Medulla oblongata (tissue), 1 donor: ENCODE data around the gene TSPEAR.

ENCODE experiments used
- DNase-seq: peaks from one replicate; pipeline ENCODE4 v3.0.0-alpha.2; 2015; ENCODE audit errors: extremely low spot score

Gene TSPEAR

DNA sequence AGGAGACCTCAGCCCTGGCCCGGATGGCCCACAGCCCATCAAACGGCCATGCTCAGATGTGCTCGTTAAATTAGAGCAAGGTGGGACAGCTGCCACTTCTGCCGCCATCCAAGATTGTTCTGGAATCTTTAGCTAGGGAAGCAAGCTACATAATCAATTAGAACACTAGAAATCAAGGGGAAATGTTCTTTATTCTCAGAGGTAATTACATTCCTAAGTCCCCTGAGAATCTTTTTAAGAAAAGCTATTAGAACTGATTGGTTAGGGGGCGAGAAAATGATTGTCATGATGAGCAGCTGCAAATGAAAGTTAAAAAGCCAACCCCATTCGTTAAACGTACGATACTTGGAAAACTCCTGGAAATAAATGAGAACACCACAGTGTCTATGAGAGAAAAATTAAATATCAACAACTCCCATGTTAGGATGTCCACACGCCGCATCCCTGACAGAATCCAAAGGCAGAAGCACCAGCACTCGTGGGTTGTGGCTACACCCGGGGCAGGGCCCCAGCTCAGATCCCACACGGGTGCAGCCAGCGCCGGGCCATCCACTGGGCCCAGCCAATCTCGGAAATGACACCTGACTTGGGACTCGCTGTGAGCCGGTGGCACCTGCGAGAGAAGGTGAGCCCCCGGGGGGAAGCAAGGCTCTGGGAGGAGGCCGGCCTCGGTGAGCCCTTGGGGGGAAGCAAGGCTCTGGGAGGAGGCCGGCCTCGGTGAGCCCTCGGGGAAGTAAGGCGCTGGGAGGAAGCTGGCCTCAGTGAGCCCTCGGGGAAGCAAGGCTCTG is 209.0 kb downstream of the TSPEAR start:
- DNase-seq = no peak

DNA sequence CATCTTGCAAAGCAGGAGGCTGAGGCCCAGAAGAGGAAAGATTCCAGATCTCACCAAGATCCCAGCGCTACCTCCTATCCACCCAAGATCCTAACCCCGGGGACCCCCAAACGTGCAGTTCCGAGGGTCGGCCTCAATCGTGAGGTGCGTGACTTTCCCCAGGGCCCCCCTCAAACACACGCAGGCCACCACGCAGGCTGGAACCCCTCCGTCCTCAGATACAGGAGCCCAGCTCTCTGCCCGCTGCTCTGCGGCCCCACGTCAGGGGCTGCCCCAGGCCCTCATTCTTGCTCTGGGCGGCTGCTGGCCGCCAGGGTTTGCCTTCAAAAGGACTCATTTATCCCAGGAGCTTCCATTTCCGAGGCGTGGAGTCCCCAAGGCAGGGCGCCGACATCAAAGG is 211.3 kb downstream of the TSPEAR start:
- DNase-seq = no peak

DNA sequence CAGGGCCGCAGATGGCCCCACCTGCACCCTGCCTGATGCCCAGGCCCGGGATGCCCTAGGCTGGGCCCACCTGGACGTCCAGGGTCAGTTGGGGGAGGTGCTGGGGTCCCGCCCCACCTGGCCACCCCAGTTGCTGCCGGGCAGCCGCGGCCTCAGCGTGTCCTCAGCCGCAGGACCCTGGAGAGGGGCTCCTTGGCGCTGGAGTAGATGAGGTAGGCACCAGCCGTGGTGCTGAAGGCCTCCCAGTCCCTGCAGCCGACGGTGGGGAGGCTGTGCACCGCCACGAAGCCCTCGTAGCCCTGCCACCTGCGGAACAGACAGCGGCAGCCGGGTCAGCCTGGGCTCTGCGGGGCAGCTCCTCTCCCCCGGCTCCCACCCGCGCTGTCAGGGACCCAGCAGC is 211.7 kb downstream of the TSPEAR start:
- DNase-seq = no peak

GRCh38 chr21:44499211-44499560 is 212.2 kb downstream of the TSPEAR start:
- DNase-seq = no peak

- no peak for DNase-seq
Measured at GRCh38 chr21:44498280-44499210, 212.8 kb downstream of the TSPEAR start.

- no peak for DNase-seq
Measured at GRCh38 chr21:44497703-44498126, 213.7 kb downstream of the TSPEAR start.

- peak; percentile 12 for DNase-seq
Measured at GRCh38 chr21:44496564-44497550, 214.5 kb downstream of the TSPEAR start.

- DNase-seq = no peak
Measured at GRCh38 chr21:44495611-44496563, 215.5 kb downstream of the TSPEAR start.

GRCh38 chr21:44494956-44495355 is 216.4 kb downstream of the TSPEAR start:
- DNase-seq = no peak

DNA sequence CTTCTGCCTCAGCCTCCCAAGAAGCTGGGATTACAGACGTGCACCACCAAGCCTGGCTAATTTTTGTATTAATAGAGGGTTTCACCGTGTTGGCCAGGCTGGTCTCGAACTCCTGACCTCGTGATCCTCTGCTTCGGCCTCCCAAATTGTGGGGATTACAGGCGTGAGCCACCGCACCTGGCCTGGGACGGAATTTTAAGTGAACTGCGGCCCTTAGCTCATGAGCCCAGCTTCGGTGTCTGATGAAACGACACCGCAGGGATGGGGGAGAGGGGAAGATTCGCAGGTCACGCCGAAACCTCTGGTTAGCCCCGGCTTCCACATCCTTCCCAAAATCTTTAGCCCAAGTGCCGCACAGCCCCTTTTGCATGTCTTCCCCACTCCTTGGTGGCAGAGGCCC is 217.0 kb downstream of the TSPEAR start:
- no peak for DNase-seq

- no peak for DNase-seq
Measured at GRCh38 chr21:44492567-44493385, 218.6 kb downstream of the TSPEAR start.

DNA sequence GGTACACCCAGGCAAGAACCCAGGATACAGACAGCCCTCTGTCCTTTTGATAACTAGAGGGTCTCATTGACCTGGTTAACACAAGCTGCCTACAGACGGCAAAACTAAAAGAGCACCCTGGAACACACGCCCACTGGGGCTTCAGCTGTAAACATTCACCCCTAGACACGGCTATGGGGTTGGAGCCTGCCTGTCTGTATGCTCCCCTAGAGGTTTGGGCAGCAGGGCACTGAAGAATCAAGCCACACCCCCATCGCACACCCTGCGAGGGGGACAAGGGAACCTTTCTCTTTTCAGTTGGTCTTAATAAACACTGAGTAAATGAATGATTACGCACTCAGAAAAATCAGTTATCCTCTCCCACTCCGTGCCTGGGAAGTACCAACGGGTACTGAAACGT is 220.6 kb downstream of the TSPEAR start:
- DNase-seq = no peak

DNA sequence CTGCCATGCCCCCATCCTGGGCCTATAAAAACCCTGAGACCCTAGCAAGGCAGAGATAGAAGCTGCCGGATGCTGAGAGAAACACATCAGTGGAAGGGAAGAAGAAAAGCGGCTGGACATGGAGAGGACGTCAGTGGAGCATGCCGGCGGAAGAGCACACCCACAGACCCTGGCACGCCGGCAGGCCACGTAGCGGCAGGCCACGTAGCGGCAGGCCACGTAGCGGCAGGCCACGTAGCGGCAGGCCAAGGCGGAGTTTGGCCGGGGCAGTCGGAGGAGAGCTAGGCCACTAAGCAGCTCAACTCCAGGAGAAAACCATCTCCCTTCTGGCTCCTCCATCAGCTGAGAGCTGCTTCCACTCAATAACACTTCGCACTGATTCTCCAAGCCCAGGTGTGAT is 221.0 kb downstream of the TSPEAR start:
- DNase-seq = no peak

DNA sequence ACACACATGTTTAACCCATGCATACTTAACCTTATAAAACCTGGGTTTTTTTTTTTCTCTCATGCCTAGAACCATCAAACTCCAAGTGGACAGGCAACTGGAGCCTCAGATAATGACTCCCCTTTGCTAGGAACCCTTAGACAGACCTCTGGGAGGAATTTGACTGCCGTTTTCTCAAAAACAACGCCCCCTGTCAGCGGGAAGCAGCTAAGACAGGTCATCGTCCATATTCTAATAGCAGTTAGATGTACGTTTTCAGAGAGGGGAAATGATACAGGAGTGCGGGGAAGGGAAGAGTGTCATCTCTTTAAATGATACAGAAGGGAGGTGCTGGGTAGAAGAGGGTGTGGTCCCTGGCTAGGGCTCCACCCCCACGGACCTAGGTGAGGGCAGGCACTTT is 221.4 kb downstream of the TSPEAR start:
- no peak for DNase-seq

- no peak for DNase-seq
Measured at GRCh38 chr21:44487831-44488230, 223.5 kb downstream of the TSPEAR start.

- no peak for DNase-seq
Measured at GRCh38 chr21:44486302-44486701, 225.1 kb downstream of the TSPEAR start.

GRCh38 chr21:44485796-44486195 is 225.6 kb downstream of the TSPEAR start:
- no peak for DNase-seq

DNA sequence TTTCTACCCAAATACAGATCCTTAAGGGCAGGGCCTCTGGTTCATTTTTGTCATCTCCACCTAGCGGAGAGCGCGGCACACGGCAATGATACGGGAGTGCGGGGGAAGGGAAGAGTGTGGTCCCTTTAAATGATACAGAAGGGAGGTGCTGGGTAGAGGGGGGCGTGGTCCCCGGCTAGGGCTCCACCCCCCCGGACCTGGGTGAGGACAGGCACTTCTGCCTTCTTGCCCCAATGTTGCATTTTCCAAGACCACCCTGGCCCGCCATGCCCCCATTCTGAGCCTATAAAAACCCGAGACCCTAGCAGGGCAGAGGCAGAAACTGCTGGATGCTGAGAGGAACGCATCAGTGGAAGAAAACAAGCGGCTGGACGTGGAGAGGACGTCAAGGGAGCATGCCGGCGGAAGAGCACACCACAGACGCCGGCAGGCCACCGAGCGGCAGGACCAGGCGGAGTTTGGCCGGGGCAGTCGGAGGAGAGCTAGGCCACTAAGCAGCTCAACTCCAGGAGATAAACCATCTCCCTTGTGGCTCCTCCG is 226.0 kb downstream of the TSPEAR start:
- no peak for DNase-seq

DNA sequence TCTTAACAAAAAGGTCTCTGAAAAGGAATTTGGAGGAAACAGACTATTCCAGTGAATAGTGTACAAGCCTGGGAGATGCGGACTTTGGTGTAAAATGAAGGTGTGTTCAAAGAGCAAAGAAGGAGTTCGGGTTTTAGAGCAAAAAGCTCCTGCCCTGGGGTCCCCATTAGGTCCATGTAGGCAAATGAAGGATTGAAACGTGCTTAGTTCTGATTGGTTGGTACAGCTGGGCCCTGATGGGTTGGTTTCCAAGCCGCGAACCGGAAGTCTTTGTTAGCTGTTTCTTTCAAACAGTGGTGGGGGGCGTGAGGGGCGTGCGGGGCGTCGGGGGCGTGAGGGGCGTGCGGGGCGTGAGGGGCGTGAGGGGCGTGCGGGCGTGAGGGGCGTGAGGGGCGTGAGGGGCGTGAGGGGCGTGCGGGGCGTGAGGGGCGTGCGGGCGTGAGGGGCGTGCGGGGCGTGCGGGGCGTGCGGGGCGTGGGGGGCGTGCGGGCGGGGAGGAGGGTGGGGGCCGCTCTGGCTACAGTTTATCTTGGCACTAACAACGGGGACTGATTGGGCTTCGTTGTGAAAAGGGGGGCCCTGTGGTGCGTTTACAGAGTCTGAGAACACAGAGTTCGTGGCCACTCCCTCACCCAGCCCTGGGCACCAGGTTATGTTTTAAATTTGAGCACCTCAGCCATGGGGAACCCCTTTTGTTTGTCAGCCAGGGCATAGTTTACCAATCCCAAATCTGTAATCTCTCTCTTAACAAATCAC is 226.7 kb downstream of the TSPEAR start:
- DNase-seq = no peak
